Thyroid gland (tissue), 4 donors: ENCODE data around the gene CCR2.

Source experiments
- CTCF ChIP-seq, 6 experiments: fragments of 200-600 bp in 3 of 6; fragments of 450-650 bp in 3 of 6; sonication (generic) in 3 of 6; IDR thresholded peaks; one replicate each; pipeline ENCODE4 v1.5.1; 2016 to 2019; ENCODE audit warnings: antibody characterized with exemption in 6 of 6, mild to moderate bottlenecking in 2 of 6, inconsistent platforms in 1 of 6, moderate library complexity in 1 of 6
- POLR2A ChIP-seq, 2 donors: fragments of 450-650 bp; IDR thresholded peaks; one replicate each; pipeline ENCODE4 v1.6.1; 2017; ENCODE audit warnings: antibody characterized with exemption in 2 of 2, mild to moderate bottlenecking in 2 of 2, moderate library complexity in 1 of 2

GRCh38 chr3:46409739-46410489 is 56.0 kb downstream of the CCR2 start:
- TF ChIP-seq CTCF (IDR thresholded peaks at IDR 0.05) (no peak), POLR2A (IDR thresholded peaks at IDR 0.05) (no peak)
